GM12872 (cell line): Measurements from ENCODE around the gene FILIP1.

Experiments used
- CTCF ChIP-seq: IDR thresholded peaks from 3 replicates; pipeline ENCODE4 v1.5.1; 2011; ENCODE audit warnings: low read depth, mild to moderate bottlenecking, low read length, moderate library complexity; ENCODE audit not compliant: insufficient read depth

Gene FILIP1

DNA sequence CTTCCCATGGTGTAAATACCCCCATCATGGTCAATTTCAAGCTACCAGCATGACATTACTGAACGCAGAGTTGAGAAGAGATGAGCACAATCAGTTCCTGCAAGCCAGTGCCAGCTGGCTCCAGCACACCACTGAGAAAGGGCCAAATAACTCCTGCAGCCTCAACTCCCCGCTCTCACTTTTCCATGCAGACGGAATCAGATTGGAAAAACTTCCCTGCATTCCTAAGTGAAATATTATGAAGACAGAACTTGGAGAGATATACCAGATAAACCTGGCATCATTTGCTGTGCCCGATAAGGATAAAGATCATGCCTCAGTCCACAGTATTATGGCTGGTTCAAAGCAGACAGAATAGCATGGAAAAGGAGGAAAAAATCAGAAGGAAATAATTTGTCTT lies 56.7 kb downstream of the FILIP1 start:
- no peak for TF ChIP-seq CTCF

DNA sequence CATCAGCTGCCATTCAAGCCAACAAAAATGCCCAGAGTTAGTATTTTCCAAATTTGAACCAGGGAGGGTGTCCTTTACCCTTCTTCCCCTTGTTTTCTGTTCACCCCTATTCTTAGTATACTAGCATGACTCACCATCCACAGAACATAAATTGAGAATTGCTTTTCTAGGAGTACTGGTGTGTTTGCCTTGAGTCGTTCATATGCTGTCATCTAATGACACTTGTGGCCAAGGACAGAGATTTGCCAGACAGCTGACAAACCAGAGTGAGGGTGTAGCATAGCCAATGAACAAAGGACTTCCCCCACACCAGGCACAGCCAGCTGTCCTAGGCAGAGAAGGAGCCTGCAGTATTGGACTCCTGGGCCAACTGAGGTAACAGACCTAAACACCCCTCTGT lies 62.2 kb downstream of the FILIP1 start:
- no peak for TF ChIP-seq CTCF

GRCh38 chr6:75430631-75431325 lies 62.8 kb downstream of the FILIP1 start:
- TF ChIP-seq CTCF = no peak

DNA sequence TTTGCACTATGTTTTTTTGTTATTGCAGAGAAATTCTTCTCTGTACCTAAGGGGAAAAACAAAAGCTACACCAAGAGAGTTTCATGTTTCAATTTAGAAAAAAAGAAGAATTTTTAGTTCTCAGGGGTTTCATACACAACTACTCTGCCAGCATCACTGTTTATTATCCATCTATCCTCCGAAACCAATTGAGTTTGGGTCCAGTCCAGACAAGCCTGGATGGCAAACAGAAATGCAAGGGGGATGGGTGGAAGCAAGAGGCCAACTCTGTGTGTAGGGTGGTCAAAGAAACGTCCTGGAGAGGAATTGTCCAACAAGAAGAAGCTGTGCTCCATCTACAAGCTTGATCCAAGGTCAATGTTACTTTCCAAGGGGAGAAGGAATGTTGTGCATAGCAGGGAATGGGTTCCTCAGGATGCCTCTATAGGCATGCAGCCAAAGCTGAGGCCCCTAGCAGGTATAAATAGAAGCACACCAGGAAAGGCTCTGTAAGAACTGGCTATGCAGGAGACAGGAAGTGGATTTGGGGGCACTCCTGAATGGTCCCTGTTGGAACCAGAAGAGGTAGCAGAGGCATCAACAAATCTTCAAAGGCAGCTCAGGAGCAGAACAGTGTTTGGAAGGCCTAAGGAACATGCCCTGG lies 64.4 kb downstream of the FILIP1 start:
- no peak for TF ChIP-seq CTCF

DNA sequence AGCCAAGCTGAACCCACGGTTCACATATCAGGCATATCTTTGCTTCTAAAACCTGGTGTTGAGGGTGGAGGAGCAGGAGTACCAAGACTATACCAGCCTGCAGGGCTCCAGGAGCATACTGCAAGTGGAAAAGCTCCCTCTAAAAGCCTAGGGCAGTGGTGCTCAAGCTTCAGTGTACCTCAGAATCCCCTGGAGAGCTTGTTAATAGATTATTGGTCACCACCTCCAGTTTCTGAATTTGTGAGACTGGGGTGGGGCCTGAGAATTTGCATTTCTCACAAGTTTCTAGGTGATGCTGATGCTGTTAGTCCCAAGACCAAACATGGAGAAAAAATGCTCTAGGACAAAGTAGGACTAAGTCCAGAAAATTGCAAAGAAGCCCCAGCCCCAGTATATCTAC lies 65.4 kb downstream of the FILIP1 start:
- TF ChIP-seq CTCF = no peak

DNA sequence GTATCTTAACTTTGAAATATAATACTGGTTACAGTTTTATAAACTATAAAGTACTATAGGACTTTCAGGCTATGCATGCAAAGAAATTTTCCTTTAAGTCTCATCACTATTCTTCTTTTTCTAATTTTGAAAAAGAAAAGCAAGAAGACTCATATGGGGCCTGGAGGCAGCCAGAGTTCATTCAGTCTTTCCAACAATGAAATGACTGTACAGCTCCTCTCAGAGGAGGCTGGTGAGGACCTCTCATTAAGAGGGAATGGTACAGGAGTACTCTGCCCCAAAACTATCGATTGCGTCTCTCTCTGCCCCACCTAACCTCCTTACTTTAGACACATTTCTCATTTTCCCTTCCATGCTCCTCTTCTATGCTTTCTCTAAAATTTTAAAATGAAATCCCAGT lies 66.3 kb downstream of the FILIP1 start:
- TF ChIP-seq CTCF = no peak

GRCh38 chr6:75424618-75425548 lies 68.7 kb downstream of the FILIP1 start:
- no peak for TF ChIP-seq CTCF
